Right atrium auricular region (tissue), 2 donors: Measurements from ENCODE around the gene CSMD2. TPM values are rescaled to one million over a fixed set of nuclear protein-coding genes. Genes with fewer than 3 reads are reported as not detected.

Experiments
- DNase-seq: peaks from one replicate; pipeline ENCODE4 v3.0.0-alpha.2; 2019; ENCODE audit warnings: low spot score
- H3K27ac ChIP-seq, 2 donors: fragments of 200-600 bp; sonication (generic); 1 replicate in 1 of 2; 2 replicates in 1 of 2; pipeline ENCODE4 v1.5.1; 2016 to 2019
- H3K27me3 ChIP-seq, 2 donors: fragments of 200-600 bp; sonication (generic); one replicate each; pipeline versions ENCODE4 v1.5.1 to v1.6.0; 2017 to 2019
- H3K36me3 ChIP-seq: fragments of 200-600 bp; sonication (generic); one replicate; pipeline ENCODE4 v1.5.1; 2016
- H3K4me1 ChIP-seq, 2 donors: fragments of 200-600 bp; sonication (generic); one replicate each; pipeline versions ENCODE4 v1.5.1 to v1.6.0; 2017 to 2019
- H3K4me3 ChIP-seq, 2 donors: fragments of 200-600 bp; sonication (generic); 1 replicate in 1 of 2; 2 replicates in 1 of 2; pipeline ENCODE4 v1.5.1; 2017 to 2019; ENCODE audit warnings: mild to moderate bottlenecking in 1 of 2, moderate library complexity in 1 of 2
- H3K9me3 ChIP-seq, 2 donors: fragments of 200-600 bp; sonication (generic); one replicate each; pipeline ENCODE4 v1.5.1; 2019
- total RNA-seq, 2 donors: library from RNA; depleted of rRNA; stranded (reverse); fragments of >200 nt; gene quantifications; one replicate each; pipeline ENCODE4 v1.1.0, GENCODE V29; 2016
- TF ChIP-seq, protein P1 (sequence below), 2 donors: fragments of 200-600 bp; sonication (generic); IDR thresholded peaks; one replicate each; pipeline ENCODE4 v1.5.1; 2019; ENCODE audit warnings: antibody characterized with exemption in 2 of 2

CSMD2 gene
- total RNA-seq, 2 donors from 2014 or later = 0.39 to 0.44 TPM

- peaks cover 0 to 4% of the 10 kb centered on the region in 2 donors for H3K9me3 ChIP-seq
- TF ChIP-seq, protein P1, sequence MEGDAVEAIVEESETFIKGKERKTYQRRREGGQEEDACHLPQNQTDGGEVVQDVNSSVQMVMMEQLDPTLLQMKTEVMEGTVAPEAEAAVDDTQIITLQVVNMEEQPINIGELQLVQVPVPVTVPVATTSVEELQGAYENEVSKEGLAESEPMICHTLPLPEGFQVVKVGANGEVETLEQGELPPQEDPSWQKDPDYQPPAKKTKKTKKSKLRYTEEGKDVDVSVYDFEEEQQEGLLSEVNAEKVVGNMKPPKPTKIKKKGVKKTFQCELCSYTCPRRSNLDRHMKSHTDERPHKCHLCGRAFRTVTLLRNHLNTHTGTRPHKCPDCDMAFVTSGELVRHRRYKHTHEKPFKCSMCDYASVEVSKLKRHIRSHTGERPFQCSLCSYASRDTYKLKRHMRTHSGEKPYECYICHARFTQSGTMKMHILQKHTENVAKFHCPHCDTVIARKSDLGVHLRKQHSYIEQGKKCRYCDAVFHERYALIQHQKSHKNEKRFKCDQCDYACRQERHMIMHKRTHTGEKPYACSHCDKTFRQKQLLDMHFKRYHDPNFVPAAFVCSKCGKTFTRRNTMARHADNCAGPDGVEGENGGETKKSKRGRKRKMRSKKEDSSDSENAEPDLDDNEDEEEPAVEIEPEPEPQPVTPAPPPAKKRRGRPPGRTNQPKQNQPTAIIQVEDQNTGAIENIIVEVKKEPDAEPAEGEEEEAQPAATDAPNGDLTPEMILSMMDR (IDR thresholded peaks at IDR 0.05) = no peak
- no peak overlapping the region for H3K4me3 ChIP-seq
- DNase-seq = no peak
- no peaks in the 10 kb centered on the region for H3K4me1 ChIP-seq
- no peaks in the 10 kb centered on the region for H3K36me3 ChIP-seq
- no peak overlapping the region for H3K27ac ChIP-seq
- no peaks in the 10 kb centered on the region for H3K27me3 ChIP-seq
These were observed 372.8 kb downstream of the CSMD2 start for GRCh38 chr1:33792216-33792615.

GRCh38 chr1:33791251-33791650 is 373.8 kb downstream of the CSMD2 start:
- H3K9me3 ChIP-seq = no peaks in the 10 kb centered on the region
- no peaks in the 10 kb centered on the region for H3K36me3 ChIP-seq
- H3K4me1 ChIP-seq = no peaks in the 10 kb centered on the region
- no peak overlapping the region for H3K4me3 ChIP-seq
- H3K27me3 ChIP-seq = no peaks in the 10 kb centered on the region
- TF ChIP-seq, protein P1 (IDR thresholded peaks at IDR 0.05) = no peak
- no peak overlapping the region for H3K27ac ChIP-seq
- DNase-seq = no peak

DNA sequence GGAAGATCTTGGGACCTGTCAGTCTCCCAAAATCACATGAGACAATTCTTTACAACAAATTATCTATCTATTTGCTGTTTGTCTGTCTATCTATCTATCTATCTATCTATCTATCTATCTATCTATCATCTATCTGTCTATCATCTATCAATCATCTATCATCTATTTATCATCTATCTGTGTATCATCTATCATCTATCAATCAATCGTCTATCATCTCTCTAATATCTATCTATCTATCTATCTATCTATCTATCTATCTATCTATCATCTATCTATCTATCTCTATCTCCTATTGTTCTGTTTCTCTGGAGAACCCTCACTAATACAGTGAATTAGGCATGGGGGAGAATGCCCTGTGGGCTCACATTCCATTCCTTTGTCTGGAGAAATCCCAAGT is 374.5 kb downstream of the CSMD2 start:
- Histone ChIP-seq H3K27me3 (no peaks in the 10 kb centered on the region), H3K36me3 (no peaks in the 10 kb centered on the region), H3K27ac (no peak overlapping the region), H3K4me1 (no peaks in the 10 kb centered on the region), H3K9me3 (no peaks in the 10 kb centered on the region), H3K4me3 (no peak overlapping the region)
- no peak for DNase-seq
- TF ChIP-seq, protein P1 (IDR thresholded peaks at IDR 0.05) = no peak

DNA sequence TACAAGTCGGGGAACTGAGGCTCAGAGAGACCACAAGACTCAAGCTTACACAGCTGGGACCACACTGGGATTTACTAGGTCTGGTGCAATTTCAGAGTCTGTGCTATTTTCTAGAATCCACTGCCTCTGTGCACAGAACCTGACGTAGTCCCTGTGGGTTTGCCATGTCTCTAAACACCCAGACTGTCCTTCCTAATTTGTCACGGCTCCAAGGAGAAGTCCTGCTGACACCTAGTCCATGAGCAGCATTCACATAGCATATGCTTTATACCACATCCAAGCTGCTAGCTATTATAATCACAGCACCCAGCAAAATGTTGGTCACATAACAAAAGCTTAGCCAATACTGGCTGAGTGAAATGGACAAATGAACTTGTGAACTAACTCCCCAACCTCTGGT is 380.2 kb downstream of the CSMD2 start:
- no peak overlapping the region for H3K4me3 ChIP-seq
- DNase-seq = no peak
- no peaks in the 10 kb centered on the region for H3K27me3 ChIP-seq
- H3K4me1 ChIP-seq = no peaks in the 10 kb centered on the region
- TF ChIP-seq, protein P1 (IDR thresholded peaks at IDR 0.05) = no peak
- no peak overlapping the region for H3K27ac ChIP-seq
- no peaks in the 10 kb centered on the region for H3K36me3 ChIP-seq
- H3K9me3 ChIP-seq = no peaks in the 10 kb centered on the region

GRCh38 chr1:33782776-33783175 is 382.3 kb downstream of the CSMD2 start:
- no peaks in the 10 kb centered on the region for H3K36me3 ChIP-seq
- H3K9me3 ChIP-seq = no peaks in the 10 kb centered on the region
- no peak overlapping the region for H3K27ac ChIP-seq
- no peak overlapping the region for H3K4me3 ChIP-seq
- no peak for DNase-seq
- H3K27me3 ChIP-seq = no peaks in the 10 kb centered on the region
- no peaks in the 10 kb centered on the region for H3K4me1 ChIP-seq
- TF ChIP-seq, protein P1 (IDR thresholded peaks at IDR 0.05) = no peak

DNA sequence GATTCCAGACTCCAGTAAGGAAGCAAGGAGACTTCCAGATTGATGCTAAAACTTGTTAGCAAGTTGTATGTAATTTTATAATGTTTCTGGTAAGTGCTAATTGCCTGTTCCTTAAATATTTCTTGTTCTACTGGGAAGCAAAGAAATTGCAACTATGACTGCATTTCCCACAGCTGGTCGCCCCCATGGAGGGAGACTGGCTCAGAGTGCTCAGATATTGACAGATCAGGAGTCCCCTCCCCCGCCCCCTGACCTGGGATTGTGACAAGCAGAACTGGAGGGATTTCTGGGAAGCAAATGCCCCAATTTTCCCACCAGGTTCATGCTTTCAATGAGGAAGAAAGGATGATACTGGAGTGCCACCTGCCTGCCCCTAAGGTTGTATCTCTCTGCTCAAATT is 383.4 kb downstream of the CSMD2 start:
- no peak for DNase-seq

More for the DNA sequence above, 383.4 kb downstream of the CSMD2 start:
- no peaks in the 10 kb centered on the region for H3K36me3 ChIP-seq
- no peaks in the 10 kb centered on the region for H3K4me1 ChIP-seq
- H3K4me3 ChIP-seq = no peak overlapping the region
- no peaks in the 10 kb centered on the region for H3K27me3 ChIP-seq
- no peak overlapping the region for H3K27ac ChIP-seq
- TF ChIP-seq, protein P1 (IDR thresholded peaks at IDR 0.05) = no peak
- H3K9me3 ChIP-seq = no peaks in the 10 kb centered on the region
